Activated naive CD4-positive, alpha-beta T cell treated with Interleukin-2 at 50 U/mL for 16 hours (primary cell): Measurements from ENCODE around the gene ADCY5.

Source experiments
- DNase-seq: peaks from one replicate; pipeline ENCODE4 v3.0.0-alpha.2; 2020

ADCY5 gene

DNA sequence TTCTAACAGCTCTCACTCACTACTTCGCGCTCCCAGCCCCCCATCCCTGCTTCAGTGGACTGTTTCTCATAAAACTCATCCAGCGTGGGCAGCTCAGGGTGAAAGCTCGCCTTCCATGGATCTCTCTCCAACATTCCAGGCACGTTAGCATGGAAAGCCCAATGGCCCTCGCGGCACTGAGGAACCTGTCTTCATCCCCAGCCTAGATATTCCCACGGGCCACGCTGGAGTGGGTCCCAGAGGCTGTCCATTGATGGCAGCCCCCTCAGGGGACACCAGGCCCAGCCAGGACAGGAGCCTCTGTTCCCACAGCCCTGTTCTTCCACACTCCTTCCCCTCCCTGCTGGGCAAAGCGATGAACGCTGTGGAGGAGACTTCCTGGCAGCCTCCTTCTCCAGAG, 126.0 kb downstream of the ADCY5 start:
- no peak for DNase-seq

DNA sequence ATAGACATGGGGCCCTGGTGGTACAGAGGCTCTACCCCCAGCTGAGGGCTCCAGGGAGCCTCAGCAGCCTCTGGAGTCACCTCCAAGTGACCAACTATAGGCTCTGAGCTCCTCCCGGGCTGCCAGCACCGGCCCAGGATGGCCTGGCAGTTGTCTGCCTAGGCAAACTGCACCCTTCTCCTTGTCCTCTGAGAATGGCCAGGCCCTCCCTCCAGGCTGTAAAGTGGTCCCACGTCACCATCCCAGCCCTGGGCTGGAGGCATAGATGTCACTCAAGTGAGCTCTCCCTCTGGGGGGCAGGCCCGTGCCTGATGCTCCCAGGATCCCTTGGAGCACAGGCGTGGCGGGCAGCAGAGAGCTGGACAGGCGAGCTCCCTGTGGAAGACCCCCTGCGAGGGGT, 127.1 kb downstream of the ADCY5 start:
- no peak for DNase-seq

GRCh38 chr3:123320221-123320620, 128.7 kb downstream of the ADCY5 start:
- no peak for DNase-seq

GRCh38 chr3:123319760-123320159, 129.1 kb downstream of the ADCY5 start:
- no peak for DNase-seq

DNA sequence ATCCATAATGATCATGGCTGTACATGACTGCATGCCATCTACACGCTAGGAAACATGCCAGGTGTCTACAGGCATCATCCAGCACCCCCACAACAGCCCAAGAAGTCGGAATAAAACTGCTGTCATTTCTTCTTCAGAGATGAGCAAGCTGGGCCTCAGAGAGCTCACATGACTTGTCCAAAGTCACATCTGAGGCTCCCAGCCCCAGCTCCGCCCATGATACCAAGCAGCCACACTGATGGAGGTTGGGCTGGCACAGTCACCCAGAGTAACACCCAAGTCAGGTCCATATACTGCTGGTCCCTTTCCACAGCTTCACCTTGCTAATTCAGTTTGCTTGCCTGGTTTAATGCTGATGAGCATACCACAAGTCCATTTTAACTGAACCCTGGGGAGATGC, 130.5 kb downstream of the ADCY5 start:
- no peak for DNase-seq

DNA sequence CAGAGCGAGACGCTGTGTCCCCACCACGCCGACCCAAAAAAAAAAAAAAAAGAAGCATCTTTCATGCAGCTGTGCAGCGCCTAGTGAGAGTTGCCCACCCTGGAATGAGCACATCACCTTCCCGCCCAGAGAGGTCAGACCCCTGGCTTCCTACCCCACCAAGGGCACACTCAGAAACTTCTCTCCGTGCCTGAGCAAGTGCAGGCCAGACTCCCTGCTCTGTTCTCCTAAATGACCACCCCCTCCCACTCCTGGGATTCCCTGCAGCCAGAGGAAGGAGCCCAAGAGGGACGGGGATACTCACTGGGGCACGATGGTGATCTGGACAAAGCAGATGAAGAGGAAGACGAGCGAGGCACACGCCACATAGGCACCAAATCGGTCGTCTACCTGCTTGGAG, 131.2 kb downstream of the ADCY5 start:
- no peak for DNase-seq

- no peak for DNase-seq
Observed at GRCh38 chr3:123315271-123315595, 133.7 kb downstream of the ADCY5 start.

DNA sequence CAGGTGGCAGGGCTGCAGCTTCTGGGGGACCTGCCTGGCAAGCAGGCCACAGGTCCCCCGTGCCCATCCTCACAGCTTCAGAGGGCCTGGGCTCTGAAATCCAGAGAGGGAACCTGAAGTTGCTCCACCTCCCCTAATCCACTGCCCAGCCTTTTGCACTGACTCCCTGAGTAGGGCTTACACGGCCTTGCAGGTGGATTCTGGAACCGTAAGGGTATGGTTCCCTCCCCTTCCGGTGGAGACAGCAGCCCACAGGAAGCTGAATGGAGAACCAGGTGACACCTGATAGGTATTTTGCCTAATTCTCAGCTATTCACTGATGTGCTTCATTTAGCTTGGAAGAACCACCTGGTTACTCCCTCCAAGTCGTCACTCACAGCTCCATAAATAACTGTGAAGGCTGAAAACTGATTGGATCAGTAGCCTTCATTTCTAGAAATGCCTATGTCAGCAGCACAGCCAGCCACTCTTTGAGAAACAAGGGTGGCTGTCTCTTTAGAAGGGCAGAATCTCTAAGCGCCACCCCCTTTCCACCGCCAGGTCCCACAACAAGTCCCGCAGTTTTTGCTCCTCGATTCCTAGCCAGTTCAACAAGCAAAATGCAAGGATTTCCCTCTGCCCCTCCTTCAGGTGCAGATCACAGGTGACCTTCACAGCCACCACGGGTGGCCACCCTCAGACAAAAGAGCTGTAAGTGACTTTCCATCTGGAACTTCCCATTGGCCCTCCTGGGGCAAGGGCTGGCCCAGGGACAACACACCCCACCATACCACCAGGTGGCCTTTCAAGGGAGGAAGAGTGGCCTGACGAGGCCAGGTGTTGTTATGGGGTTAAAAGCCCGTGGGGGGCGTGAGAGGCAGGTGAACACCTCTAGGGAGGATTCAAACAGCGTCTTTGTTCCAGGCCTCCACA, 134.3 kb downstream of the ADCY5 start:
- no peak for DNase-seq

DNA sequence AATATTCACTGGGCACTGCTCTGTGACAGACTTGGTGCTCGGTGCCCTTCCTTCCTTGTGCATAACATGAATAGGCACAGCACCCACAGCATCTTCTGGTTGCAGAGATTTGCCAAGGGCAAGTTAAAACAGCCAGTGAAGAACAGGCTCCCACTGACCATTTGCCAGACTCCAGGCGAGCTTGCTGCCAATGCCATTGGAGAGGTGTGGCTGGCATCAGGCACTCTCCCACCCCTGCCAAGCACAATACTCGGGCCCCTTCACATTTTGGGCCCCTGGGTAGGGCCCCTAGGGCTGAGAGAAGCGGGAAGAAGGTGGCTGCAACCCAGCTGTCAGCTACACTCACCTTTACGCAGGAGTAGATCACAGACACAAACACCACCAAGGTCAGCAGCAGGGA, 135.0 kb downstream of the ADCY5 start:
- DNase-seq: no peak

- no peak for DNase-seq
Observed at GRCh38 chr3:123312331-123313265, 136.3 kb downstream of the ADCY5 start.

- DNase-seq: no peak
Observed at GRCh38 chr3:123311201-123311600, 137.7 kb downstream of the ADCY5 start.

DNA sequence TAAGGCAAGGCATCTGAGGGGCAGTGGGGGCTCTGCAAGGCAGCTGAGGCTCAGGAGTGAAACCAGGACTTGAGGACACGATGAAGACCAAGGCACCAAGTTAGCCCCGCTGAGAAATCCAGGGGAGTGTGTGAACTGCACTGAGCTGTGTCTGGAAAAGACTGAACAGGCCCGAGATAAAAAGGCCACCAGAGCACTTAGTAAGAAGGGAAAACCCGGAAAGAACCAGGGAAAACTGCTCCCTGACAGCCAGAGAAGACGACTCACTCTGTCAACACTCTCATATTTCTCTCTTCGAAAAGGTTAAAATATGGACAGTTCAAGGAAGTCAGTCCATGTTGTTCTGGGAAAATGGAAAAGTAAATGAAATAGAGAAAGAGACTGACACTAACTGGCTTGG, 138.1 kb downstream of the ADCY5 start:
- no peak for DNase-seq

GRCh38 chr3:123310186-123310585, 138.7 kb downstream of the ADCY5 start:
- no peak for DNase-seq

DNA sequence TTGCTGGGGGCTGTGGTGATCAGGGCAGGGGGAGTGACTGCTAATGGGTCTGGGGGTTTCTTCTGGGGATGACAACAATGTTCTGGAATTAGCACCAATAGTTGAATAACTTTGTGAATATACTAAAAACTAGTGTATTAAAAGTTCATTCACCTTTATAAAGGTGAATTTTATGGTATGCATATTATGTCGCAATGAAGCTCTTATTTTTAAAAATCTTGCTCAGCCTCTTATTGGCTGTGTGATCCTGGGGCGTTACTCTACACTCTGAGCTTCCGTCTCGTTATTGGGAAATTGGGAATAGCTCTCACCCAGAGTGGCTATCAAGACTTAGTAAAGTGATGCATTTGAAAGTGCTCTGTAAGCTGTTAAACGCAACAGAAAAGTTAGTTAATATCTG, 141.8 kb downstream of the ADCY5 start:
- no peak for DNase-seq

DNA sequence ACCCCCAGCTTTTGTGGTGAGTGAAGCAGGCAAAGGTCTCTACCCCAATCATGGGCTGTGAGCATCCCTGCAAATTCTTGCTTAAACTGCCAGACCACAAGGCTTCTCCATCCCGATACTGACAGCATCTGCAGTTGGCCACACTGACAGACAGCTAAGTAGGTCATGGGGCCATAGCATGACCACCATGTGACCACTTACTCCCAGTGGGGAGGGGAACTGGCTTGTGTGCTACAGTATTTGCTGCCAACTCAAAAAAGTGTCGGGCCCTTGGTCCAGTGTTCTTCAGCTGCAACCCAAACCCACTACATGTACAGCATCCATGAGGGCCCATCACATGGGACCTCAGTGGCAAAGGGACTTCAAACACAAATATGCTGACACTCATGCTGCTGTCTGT, 143.7 kb downstream of the ADCY5 start:
- DNase-seq: no peak

DNA sequence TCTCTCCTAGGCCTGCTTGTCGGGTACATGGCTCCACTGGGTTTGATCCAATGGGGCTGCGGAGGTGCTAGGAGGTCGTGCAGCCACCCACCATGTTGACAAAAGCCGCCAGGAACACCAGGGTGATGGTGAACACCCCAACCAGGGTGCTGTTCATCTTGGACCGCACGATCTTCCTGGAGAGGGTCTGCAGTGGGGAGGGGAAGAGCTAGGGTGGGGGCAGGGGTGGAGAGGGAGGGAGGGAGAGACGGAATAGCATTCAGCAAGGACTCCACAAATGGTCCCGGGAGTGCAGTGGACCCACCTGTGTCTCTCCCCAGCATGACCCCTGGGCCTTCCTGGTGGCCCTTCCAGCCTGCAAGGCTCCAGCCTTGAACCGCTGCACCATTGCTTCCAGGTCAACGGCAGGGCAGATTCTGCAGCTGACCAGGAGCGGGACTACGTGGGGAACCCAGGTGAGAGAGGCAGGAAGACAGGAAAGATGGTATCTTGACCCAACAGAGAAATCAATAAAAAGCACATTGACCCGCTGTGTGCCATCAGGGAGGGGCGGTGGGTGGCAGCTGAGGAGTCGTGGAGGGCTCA, 144.8 kb downstream of the ADCY5 start:
- no peak for DNase-seq

- DNase-seq: no peak
Observed at GRCh38 chr3:123302961-123303360, 145.9 kb downstream of the ADCY5 start.

GRCh38 chr3:123301331-123302184, 147.3 kb downstream of the ADCY5 start:
- DNase-seq: no peak

GRCh38 chr3:123300583-123300982, 148.3 kb downstream of the ADCY5 start:
- DNase-seq: no peak

- no peak for DNase-seq
Observed at GRCh38 chr3:123300056-123300455, 148.8 kb downstream of the ADCY5 start.

DNA sequence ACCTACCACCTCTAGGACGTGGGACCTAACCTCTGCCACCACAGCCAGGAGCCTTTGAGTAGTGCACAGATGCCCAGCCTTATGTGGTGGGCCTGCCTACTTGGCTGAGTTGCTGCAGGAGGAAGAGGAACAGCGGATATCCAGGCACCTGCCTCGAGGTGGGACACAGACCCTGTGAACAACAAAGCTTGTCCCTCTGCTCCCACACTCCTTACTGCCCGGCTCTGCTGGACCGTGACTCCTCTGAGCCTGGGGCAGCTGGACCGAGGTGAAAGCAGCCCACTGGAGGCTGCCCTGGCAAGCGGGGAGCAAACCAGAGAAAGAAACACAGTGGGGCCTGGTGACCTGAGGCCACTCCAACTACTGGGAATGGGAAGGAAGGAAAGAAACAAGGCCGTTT, 149.3 kb downstream of the ADCY5 start:
- DNase-seq: no peak

DNA sequence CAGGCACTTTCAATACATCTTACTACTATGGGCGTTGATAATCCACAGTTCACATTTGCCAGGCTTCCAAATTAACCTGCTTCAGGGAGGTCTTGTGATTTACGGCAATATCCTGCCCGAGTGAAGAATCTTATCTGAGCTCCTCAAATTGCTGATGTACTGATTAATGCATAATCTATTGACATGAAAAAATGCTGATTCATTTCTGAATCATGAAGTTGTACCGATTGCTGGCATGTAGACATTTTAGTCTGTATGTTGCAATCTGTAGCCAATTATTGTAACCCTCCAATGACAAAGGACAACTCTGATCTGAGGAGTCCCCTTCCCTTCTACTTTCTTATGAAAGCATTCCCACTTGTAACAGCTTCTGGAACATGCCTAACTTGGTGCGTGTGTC, 150.0 kb downstream of the ADCY5 start:
- no peak for DNase-seq

GRCh38 chr3:123297627-123297899, 151.3 kb downstream of the ADCY5 start:
- no peak for DNase-seq
